Parathyroid adenoma (tissue), 2 donors: ENCODE results near the gene IFIH1.

Source experiments
- H2AFZ ChIP-seq: fragments of 300-600 bp; sonication (generic); one replicate; pipeline ENCODE4 v1.7.0; 2017; ENCODE audit warnings: antibody characterized with exemption, mild to moderate bottlenecking
- H3K27ac ChIP-seq: fragments of 300-600 bp; sonication (generic); one replicate; pipeline ENCODE4 v1.7.0; 2017
- H3K27me3 ChIP-seq: fragments of 300-600 bp; sonication (generic); one replicate; pipeline ENCODE4 v1.7.0; 2017; ENCODE audit warnings: low read length; ENCODE audit not compliant: control insufficient read depth, insufficient read depth
- H3K36me3 ChIP-seq: fragments of 300-600 bp; sonication (generic); one replicate; pipeline ENCODE4 v1.7.0; 2017; ENCODE audit warnings: low read length; ENCODE audit not compliant: control insufficient read depth, insufficient read depth
- H3K4me1 ChIP-seq: fragments of 300-600 bp; sonication (generic); one replicate; pipeline ENCODE4 v1.7.0; 2017; ENCODE audit warnings: control low read depth
- H3K4me2 ChIP-seq: fragments of 300-600 bp; sonication (generic); one replicate; pipeline ENCODE4 v1.7.0; 2017; ENCODE audit warnings: low read length
- H3K4me3 ChIP-seq: fragments of 300-600 bp; sonication (generic); one replicate; pipeline ENCODE4 v1.7.0; 2017; ENCODE audit warnings: low read depth, low read length
- H3K79me2 ChIP-seq: fragments of 300-600 bp; sonication (generic); one replicate; pipeline ENCODE4 v1.7.0; 2017; ENCODE audit warnings: control low read depth
- H3K9ac ChIP-seq: fragments of 300-600 bp; sonication (generic); one replicate; pipeline ENCODE4 v1.7.0; 2017; ENCODE audit warnings: mild to moderate bottlenecking
- H3K9me3 ChIP-seq: fragments of 300-600 bp; sonication (generic); one replicate; pipeline ENCODE4 v1.7.0; 2017; ENCODE audit warnings: low read length; ENCODE audit not compliant: control insufficient read depth
- CTCF ChIP-seq: fragments of 300-600 bp; sonication (generic); IDR thresholded peaks from one replicate; pipeline ENCODE4 v1.7.0; 2017; ENCODE audit warnings: antibody characterized with exemption, mild to moderate bottlenecking
- donor health status: primary hyperparathyroidism.

IFIH1 gene

GRCh38 chr2:162234620-162235462 is 83.6 kb downstream of the IFIH1 start:
- Histone ChIP-seq H3K27ac (no peak overlapping the region), H3K4me2 (no peak overlapping the region), H3K9ac (no peak overlapping the region), H3K4me3 (no peak overlapping the region), H2AFZ (no peak overlapping the region), H3K9me3 (no peaks in the 10 kb centered on the region), H3K36me3 (no peaks in the 10 kb centered on the region), H3K4me1 (no peaks in the 10 kb centered on the region), H3K79me2 (no peaks in the 10 kb centered on the region), H3K27me3 (no peaks in the 10 kb centered on the region)
- no peak for TF ChIP-seq CTCF

- Histone ChIP-seq H3K27me3 (no peaks in the 10 kb centered on the region), H3K27ac (no peak overlapping the region), H2AFZ (no peak overlapping the region), H3K79me2 (no peaks in the 10 kb centered on the region), H3K9ac (no peak overlapping the region), H3K9me3 (no peaks in the 10 kb centered on the region), H3K4me1 (no peaks in the 10 kb centered on the region), H3K4me3 (no peak overlapping the region), H3K4me2 (no peak overlapping the region), H3K36me3 (no peaks in the 10 kb centered on the region)
- TF ChIP-seq CTCF = no peak
Measured at GRCh38 chr2:162233197-162233596, 85.3 kb downstream of the IFIH1 start.

- Histone ChIP-seq H3K4me1 (no peaks in the 10 kb centered on the region), H3K9me3 (no peaks in the 10 kb centered on the region), H3K9ac (no peak overlapping the region), H3K36me3 (no peaks in the 10 kb centered on the region), H2AFZ (no peak overlapping the region), H3K79me2 (no peaks in the 10 kb centered on the region), H3K4me2 (no peak overlapping the region), H3K4me3 (no peak overlapping the region), H3K27me3 (no peaks in the 10 kb centered on the region), H3K27ac (no peak overlapping the region)
- no peak for TF ChIP-seq CTCF
Measured at GRCh38 chr2:162232671-162233070, 85.8 kb downstream of the IFIH1 start.

- TF ChIP-seq CTCF = no peak
- no peaks in the 10 kb centered on the region for H3K79me2 ChIP-seq
- H3K27me3 ChIP-seq = no peaks in the 10 kb centered on the region
- no peaks in the 10 kb centered on the region for H3K4me1 ChIP-seq
- H3K9me3 ChIP-seq = no peaks in the 10 kb centered on the region
- H3K4me3 ChIP-seq = no peak overlapping the region
- H3K4me2 ChIP-seq = no peak overlapping the region
- no peak overlapping the region for H2AFZ ChIP-seq
- no peaks in the 10 kb centered on the region for H3K36me3 ChIP-seq
- H3K9ac ChIP-seq = no peak overlapping the region
- H3K27ac ChIP-seq = no peak overlapping the region
Measured at GRCh38 chr2:162232027-162232426, 86.5 kb downstream of the IFIH1 start.

- TF ChIP-seq CTCF = no peak
- Histone ChIP-seq H3K27ac (no peak overlapping the region), H3K9me3 (no peaks in the 10 kb centered on the region), H3K36me3 (no peaks in the 10 kb centered on the region), H2AFZ (no peak overlapping the region), H3K79me2 (no peaks in the 10 kb centered on the region), H3K4me2 (no peak overlapping the region), H3K9ac (no peak overlapping the region), H3K27me3 (no peaks in the 10 kb centered on the region), H3K4me3 (no peak overlapping the region), H3K4me1 (no peaks in the 10 kb centered on the region)
Measured at GRCh38 chr2:162230761-162231160, 87.7 kb downstream of the IFIH1 start.
